Activated CD8-positive, alpha-beta memory T cell treated with anti-CD3 and anti-CD28 coated beads, Interleukin-2, amount 50 U/mL, for 24 hours (primary cell): ENCODE data around the gene SACM1L.
"Not testable (repeated sequence)": the region's sequence is repeated elsewhere in the genome, so short reads cannot be mapped to it uniquely, and the experiment has no call there.

Source experiments
- DNase-seq: peaks from one replicate; pipeline ENCODE4 v3.0.0-alpha.2; 2020; ENCODE audit errors: extremely low read depth

SACM1L gene

GRCh38 chr3:45692866-45693265, 3.7 kb downstream of the SACM1L start:
- DNase-seq = no peak

DNA sequence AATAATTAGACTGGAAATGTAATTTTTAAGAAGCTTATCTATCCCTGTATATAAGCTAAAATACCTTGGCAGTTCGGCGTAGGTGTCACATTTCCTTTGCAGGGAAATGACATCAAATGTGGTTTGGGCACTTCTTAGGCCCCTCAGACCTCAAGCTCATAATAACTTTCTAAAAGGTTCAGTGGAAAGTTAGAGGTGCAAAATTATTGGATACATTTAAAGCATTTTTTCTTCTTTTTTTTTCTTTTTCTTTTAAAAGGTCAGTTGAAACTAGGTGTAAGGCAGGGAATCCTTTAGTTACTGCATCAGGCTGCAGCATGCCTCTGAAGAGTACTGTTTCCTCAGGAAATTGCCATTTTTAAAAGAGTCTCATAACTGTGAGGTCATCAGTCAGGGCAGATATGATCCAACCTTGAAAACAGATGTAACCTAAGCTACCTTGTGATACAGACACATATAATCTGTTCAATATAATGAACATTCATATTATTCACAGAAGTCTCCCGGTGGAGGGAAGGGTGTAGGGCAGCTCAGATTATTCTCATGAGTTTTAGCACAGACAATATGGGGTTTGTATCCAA, 4.8 kb downstream of the SACM1L start:
- no peak for DNase-seq

GRCh38 chr3:45695166-45695565, 6.0 kb downstream of the SACM1L start:
- DNase-seq = not testable (repeated sequence)

GRCh38 chr3:45700570-45701073, 11.4 kb downstream of the SACM1L start:
- no peak for DNase-seq

- DNase-seq = no peak
These were observed 12.1 kb downstream of the SACM1L start for GRCh38 chr3:45701172-45701867.

- DNase-seq = no peak
These were observed 15.2 kb downstream of the SACM1L start for GRCh38 chr3:45704301-45704943.

DNA sequence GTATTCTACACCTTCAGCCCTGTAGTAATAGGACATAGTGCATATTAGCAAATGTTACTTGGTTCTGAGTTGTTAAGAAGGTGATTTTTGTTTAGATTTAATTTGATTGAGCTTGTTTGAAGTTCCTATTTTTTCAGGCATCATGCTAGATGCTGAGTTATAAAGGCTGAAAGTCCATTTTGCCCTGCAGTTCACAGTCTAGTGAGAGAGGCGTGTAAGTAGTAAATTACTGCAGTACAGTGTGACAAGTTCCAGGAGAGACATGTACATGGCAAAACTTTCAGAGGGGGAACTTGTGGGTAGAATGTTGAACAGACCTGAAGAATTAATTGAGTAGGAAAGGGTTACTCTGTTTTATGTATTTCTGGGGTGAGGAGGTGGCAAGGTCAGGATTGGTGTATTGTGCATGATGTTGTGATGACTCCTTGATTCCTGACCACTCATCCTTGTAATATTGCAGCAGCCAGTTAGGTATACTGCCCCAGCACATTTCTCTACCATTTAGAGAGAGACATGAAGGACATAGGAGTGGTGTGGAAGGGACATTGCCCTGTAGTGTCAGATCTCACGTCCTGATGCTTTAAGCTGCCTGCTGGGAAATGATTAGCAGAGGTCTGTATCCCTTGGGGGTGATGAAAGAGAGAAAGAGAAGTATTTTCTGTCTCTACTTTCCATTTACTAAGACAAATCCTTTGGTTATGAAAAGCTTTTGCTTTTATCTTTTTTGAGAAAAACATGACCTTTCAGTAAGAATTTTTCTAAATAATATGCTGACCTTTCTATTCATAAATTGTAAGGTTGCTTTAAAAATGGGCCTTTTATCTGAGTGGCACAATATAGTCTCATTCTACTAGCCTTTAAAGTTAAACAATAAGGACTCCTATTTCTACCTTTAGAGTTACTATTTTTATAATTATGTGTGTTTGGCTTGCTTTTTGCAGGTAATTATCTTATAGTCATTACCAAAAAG, 16.9 kb downstream of the SACM1L start:
- no peak for DNase-seq

- DNase-seq = no peak
These were observed 22.7 kb downstream of the SACM1L start for GRCh38 chr3:45711931-45712330.

DNA sequence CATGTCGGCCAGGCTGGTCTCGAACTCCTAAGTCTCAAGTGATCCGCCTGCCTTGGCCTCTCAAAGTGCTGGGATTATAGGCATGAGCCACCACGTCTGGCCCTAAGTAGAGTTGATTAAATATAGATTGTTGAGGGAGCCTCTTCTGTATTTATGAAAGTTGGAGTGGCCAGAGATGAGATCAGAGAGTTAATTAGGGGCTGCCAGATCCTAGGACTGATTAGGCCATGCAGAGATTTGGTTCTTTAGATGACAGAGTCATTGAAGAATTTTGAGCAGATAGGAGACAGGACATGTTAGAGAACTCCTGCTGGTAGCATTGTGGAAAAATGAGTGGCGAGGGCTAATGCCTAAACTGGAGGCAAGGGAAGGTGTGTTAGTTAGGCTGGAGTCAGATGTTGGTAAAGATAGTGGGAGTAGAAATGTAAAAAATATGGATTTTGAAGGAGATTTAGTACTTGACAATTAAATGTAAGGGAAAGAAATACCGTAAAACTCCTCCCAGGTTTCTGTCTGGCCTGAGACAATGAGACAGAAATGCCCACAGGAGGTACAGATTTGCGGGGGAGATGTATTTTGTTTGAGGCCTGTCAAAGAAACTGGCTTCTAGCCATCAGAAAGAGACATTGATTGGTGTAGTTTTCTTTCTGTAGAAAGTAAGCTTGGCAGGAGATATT, 23.4 kb downstream of the SACM1L start:
- DNase-seq = no peak

DNA sequence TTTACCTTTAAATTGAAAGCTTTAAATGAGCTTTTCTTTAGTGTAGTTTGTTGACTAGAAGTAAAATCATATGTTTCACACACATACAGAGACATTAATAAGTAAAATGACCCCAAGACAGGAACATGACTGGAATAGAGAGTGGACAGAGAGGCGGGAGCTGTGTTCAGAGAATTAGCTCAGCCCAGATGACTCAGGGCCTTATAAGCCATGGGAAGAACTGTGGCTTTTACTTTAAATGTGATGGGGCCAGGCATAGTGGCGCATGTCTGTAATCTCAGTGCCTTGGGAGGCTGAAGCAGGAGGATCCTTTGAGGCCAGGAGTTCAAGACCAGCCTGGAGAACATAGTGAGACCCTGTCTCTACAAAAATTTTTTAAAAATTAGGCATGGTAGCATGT, 26.7 kb downstream of the SACM1L start:
- no peak for DNase-seq

GRCh38 chr3:45716790-45717336, 27.7 kb downstream of the SACM1L start:
- no peak for DNase-seq

GRCh38 chr3:45719655-45720487, 30.7 kb downstream of the SACM1L start:
- DNase-seq = no peak

DNA sequence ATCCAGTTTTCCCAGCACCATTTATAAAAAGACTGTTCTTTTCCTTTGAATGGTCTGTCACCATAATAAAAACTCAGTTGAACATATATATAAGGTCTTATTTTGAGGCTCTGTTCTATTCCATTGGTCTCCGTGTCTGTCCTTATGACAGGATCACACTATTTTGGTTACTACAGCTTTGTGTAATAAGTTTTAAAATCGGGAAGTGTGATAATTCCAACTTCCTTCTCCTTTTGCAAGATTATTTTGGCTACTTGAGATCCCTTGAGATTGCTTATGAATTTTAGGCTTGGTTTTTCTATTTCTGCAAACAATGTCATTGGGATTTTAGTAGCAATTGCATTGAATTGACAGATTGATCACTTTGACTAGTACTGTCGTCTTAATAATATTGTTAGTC, 35.7 kb downstream of the SACM1L start:
- DNase-seq = no peak

DNA sequence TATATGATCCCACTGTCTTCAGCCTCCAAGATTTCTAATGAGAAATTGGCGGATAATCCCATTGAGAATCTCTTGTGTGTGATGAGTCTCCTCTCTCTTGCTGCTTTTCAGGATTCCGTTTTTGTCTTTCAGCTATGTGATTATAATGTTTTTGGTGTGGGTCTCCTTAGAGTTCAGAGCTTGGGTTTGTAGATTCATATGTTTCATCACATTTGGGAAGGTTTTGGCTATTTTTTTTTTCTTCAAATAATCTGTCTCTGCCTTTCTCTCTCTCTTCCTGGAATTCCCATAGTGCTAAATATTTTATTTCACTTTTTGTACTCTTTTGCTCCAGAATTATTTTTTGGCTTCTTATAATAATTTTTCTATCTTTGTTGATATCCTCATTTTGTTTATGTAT, 40.4 kb downstream of the SACM1L start:
- DNase-seq = no peak

GRCh38 chr3:45730409-45731154, 41.4 kb downstream of the SACM1L start:
- no peak for DNase-seq

DNA sequence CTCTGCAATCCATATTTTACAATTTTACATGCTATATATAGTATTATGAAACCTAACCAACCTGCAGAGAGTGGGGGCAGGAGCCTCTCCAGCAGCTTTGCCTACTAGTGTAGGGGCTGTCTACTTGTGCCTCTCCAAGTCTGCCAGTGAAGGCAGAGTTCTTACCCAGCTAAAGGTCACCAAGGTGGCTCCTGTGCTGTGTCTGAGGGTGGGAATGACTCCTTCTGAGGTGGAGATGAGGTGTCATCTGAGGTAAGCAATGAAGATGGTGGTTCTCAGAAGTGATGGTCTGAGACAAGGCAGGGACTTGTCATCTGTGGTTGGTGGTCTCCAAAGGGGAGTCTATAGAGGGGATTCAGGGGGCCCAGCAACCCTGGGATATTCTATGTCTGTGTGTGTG, 47.5 kb downstream of the SACM1L start:
- DNase-seq = no peak

GRCh38 chr3:45737234-45737633, 48.0 kb downstream of the SACM1L start:
- DNase-seq = no peak

DNA sequence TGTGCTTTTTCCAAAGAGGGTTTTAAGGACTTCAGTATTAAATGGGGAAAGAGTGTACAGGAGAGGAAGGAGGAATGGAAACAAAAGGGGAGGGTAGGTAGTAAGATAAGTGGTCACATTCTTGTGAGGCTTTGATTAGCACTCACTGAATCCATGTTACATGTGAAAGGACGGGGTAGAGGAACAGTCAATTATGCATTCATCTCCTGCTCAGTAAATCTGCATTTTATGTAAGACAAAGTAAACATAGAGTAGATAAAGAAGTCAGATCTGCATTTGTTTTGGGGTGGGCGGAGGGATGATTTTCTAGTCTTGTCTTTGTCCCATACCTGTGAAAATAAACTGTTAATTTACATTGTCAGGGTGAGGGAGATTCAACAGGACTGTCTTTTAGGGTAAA, 50.8 kb downstream of the SACM1L start:
- no peak for DNase-seq

DNA sequence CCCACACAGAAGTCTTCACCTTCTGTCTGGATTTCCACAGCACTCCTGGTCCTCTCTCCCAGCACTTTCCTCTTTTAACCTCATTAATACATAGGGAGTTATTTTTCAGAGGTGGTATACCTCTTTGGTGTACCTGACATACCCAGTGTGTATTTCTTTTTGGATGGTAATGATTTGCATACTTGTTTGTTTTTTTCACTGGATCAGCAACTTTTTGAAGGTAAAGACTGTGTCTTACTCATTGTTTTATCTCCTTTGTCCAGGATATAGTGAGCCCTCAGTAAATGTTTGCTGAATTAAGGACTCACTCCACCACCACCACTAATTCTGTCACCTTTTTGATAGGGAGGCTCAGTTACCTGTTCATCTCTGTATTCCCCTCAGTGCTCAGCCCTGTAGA, 52.1 kb downstream of the SACM1L start:
- no peak for DNase-seq
